Body of pancreas (tissue), 4 donors: ENCODE results near the gene ISLR2. TPM values are rescaled to one million over a fixed set of nuclear protein-coding genes. Genes with fewer than 3 reads are reported as not detected.

Experiments
- ATAC-seq: fragments of 150-250 bp; one replicate; pipeline ENCODE4 v1.9.1; 2016
- DNase-seq, 4 donors: peaks; one replicate each; pipeline ENCODE4 v3.0.0-alpha.2; 2019
- H3K27ac ChIP-seq, 4 donors: fragments of 200-600 bp; sonication (generic); 1 replicate in 3 of 4; 2 replicates in 1 of 4; pipeline versions ENCODE4 v1.5.1 to v1.6.1; 2016 to 2019; ENCODE audit warnings: mild to moderate bottlenecking in 1 of 4, mixed read lengths in 1 of 4, moderate library complexity in 1 of 4
- H3K27me3 ChIP-seq, 2 donors: fragments of 200-600 bp; sonication (generic); one replicate each; pipeline ENCODE4 v1.6.0; 2016; ENCODE audit warnings: mild to moderate bottlenecking in 1 of 2
- H3K36me3 ChIP-seq, 2 donors: fragments of 200-600 bp; sonication (generic); replicated peaks in 1 of 2; 2 replicates each; pipeline ENCODE4 v1.5.1; 2016; ENCODE audit warnings: low read depth in 2 of 2; ENCODE audit not compliant: insufficient read depth in 1 of 2
- H3K4me1 ChIP-seq: fragments of 200-600 bp; sonication (generic); one replicate; pipeline ENCODE4 v1.6.0; 2016
- H3K4me3 ChIP-seq, 2 donors: fragments of 200-600 bp; sonication (generic); 1 replicate in 1 of 2; 2 replicates in 1 of 2; pipeline ENCODE4 v1.5.1; 2016 to 2019
- H3K9me3 ChIP-seq, 3 donors: fragments of 200-600 bp; sonication (generic); 1 replicate in 2 of 3; 2 replicates in 1 of 3; pipeline ENCODE4 v1.5.1; 2016
- CTCF ChIP-seq, 7 experiments: fragments of 450-650 bp in 4 of 7; fragments of 200-600 bp in 3 of 7; sonication (generic) in 3 of 7; IDR thresholded peaks; one replicate each; pipeline ENCODE4 v1.5.1; 2016 to 2019; ENCODE audit warnings: antibody characterized with exemption in 7 of 7
- POLR2A ChIP-seq, 3 donors: fragments of 450-650 bp; IDR thresholded peaks; one replicate each; pipeline ENCODE4 v1.6.1; 2016; ENCODE audit warnings: antibody characterized with exemption in 3 of 3, mild to moderate bottlenecking in 2 of 3
- WGBS, 2 donors: methylation state at CpG; one replicate each; pipeline ENCODE4 v1.1.5; 2017; 5-methylcytosine and 5-hydroxymethylcytosine counted together
- intact Hi-C: fragments of 100-400 bp; cut with DNase I; formaldehyde crosslinking; loops from one replicate; pipeline ENCODE4 v1.15.1; 2023
- total RNA-seq, 2 donors: library from RNA; depleted of rRNA; stranded (reverse); fragments of >200 nt; gene quantifications; one replicate each; pipeline ENCODE4 v1.1.0, GENCODE V29; 2016

ISLR2 gene
- total RNA-seq, 2 donors from 2014 or later: not detected

DNA sequence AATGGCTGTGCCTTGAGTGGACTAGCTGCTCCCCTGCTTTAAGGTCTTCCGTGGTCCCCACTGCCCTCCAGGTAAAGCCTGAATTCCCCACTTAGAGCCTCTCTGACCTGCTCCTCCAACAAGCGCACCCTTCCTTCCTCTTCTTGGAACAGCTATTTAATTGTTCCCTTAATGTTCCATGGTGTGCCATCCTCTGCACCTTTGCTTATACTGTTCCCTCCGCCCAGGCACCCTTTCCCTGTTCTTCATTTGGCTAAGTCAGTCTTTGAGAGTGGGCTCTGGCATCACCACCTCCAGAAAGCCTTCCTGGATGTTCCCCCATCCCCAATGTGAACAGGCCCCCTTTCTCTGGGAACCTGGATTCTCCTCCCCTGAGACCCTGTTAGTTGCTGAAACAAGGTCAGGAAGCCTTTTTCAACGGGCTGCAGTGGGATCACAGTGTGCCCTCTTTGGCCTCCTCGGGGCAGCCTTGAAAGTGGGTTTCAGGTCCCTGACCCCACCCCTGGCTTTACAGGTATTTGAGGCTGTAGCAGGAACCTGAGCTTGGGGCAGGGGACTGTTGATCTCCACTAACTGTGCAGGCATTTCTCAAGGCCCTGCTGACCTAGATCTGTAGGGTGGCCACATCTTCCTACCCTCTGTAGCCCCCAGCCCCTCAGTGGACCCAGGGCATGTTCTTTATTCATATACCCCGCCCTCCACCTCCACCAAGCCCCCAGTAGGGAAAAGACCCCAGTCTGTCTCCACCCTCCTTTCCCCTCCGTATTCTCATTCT is 48.1 kb downstream of the ISLR2 start:
- Histone ChIP-seq H3K27me3 (no peaks in the 10 kb centered on the region), H3K9me3 (no peaks in the 10 kb centered on the region), H3K27ac (no peak overlapping the region), H3K4me1 (peaks cover 6% of the 10 kb centered on the region), H3K4me3 (no peak overlapping the region), H3K36me3 (no peaks in the 10 kb centered on the region)
- intact Hi-C loops: no loop called here
- DNase-seq (no peak), ATAC-seq (no peak)
- 59 to 78% methylated on average over 5 to 7 of the region's 7 CpGs for WGBS, 2 donors
- no peak for TF ChIP-seq CTCF (IDR thresholded peaks at IDR 0.05)
- no peak for TF ChIP-seq POLR2A (IDR thresholded peaks at IDR 0.05)

GRCh38 chr15:74179101-74179841 is 48.9 kb downstream of the ISLR2 start:
- H3K27ac ChIP-seq: peak overlapping the region in 2 of 4 donors; percentile 7 to 50
- H3K4me3 ChIP-seq: no peak overlapping the region
- no peaks in the 10 kb centered on the region for H3K9me3 ChIP-seq
- TF ChIP-seq CTCF (IDR thresholded peaks at IDR 0.05) (no peak), POLR2A (IDR thresholded peaks at IDR 0.05) (no peak)
- peak; percentile 53 for ATAC-seq
- intact Hi-C loops: no loop called here
- DNase-seq: peak; percentile 27 to 59 (median 47)
- 45 to 54% methylated on average over 13 of the region's 13 CpGs for WGBS, 2 donors
- H3K36me3 ChIP-seq: no peaks in the 10 kb centered on the region
- no peaks in the 10 kb centered on the region for H3K27me3 ChIP-seq
- peaks cover 6% of the 10 kb centered on the region for H3K4me1 ChIP-seq

DNA sequence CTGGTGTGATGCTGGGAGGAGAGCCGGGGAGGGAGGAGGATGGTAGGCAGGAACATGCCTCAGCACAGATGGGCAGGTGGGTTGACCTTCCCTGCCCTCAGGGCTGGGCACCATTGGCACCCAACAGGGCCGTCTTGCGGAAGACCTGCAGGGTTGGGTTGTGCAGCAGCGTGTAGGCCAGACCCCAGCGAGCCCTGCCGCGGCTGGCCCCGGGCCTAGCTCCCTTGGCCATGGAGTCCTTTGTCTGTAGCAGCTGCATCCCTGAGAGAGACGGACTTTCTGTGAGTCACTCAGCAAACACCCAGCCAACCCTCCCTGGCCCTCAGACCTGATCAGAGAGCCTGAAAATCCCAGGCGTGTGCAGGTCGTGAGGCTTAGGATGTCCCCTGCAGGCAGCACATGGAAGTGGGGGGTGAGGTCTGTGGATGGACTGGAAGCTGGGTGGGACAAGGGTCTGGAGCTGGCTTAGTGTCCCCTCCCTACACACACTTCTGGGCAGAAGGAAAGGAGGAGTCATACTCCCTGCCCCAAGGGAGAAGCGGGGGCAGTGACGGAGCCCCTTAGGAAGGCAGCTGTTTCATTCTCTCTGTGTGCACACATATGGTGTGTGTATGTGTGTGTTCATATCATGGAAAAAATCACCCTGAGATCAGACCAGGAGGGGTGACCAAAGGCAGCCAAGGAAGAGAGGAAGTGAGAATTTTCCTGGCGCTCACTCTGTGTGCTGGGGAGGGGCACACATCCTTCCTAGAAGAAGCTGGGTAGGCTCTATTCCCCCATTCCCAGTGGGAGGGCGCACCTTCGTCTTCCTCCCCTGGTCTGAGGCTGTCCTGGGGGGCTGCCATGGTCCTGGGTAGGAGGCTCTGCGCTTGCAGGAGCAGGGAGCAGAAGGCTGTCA is 49.8 kb downstream of the ISLR2 start:
- no peak for TF ChIP-seq CTCF (IDR thresholded peaks at IDR 0.05)
- TF ChIP-seq POLR2A (IDR thresholded peaks at IDR 0.05): no peak
- Histone ChIP-seq H3K4me3 (no peak overlapping the region), H3K36me3 (no peaks in the 10 kb centered on the region), H3K9me3 (no peaks in the 10 kb centered on the region), H3K27me3 (no peaks in the 10 kb centered on the region), H3K4me1 (peaks cover 6% of the 10 kb centered on the region), H3K27ac (peak overlapping the region in 2 of 4 donors; percentile 7 to 50)
- intact Hi-C loops: no loop called here
- no peak for ATAC-seq
- DNase-seq: no peak
- WGBS, 2 donors: 73 to 77% methylated on average over 8 to 17 of the region's 17 CpGs

GRCh38 chr15:74180881-74181602 is 50.7 kb downstream of the ISLR2 start:
- DNase-seq: no peak
- Histone ChIP-seq H3K27me3 (no peaks in the 10 kb centered on the region), H3K4me3 (no peak overlapping the region), H3K27ac (no peak overlapping the region), H3K36me3 (no peaks in the 10 kb centered on the region), H3K9me3 (no peaks in the 10 kb centered on the region), H3K4me1 (peaks cover 6% of the 10 kb centered on the region)
- intact Hi-C loops: no loop called here
- WGBS, 2 donors: 64 to 78% methylated on average over 15 to 20 of the region's 21 CpGs
- no peak for ATAC-seq
- TF ChIP-seq POLR2A (IDR thresholded peaks at IDR 0.05): no peak
- no peak for TF ChIP-seq CTCF (IDR thresholded peaks at IDR 0.05)
